Measurements from ENCODE around the gene ZMYND8.

ZMYND8 gene

GRCh38 chr20:47353692-47354463, 2.6 kb downstream of the ZMYND8 start:
- DNase-seq = peak in 3 of 14 donors; percentile 28 to 59 (median 41)

GRCh38 chr20:47353239-47353691, 3.2 kb downstream of the ZMYND8 start:
- DNase-seq = peak in 1 of 14 donors; percentile 47

GRCh38 chr20:47352332-47353238, 3.9 kb downstream of the ZMYND8 start:
- DNase-seq = peak in 12 of 14 donors; percentile 5 to 90 (median 70)

GRCh38 chr20:47351643-47352331, 4.7 kb downstream of the ZMYND8 start:
- DNase-seq = peak in 7 of 14 donors; percentile 22 to 80 (median 68)

- peak in 1 of 14 donors; percentile 60 for DNase-seq
Observed at GRCh38 chr20:47350691-47351545, 5.6 kb downstream of the ZMYND8 start.

- DNase-seq = no peak
Observed at GRCh38 chr20:47350181-47350550, 6.3 kb downstream of the ZMYND8 start.

- peak in 1 of 14 donors; percentile 44 for DNase-seq
Observed at GRCh38 chr20:47349365-47350180, 6.9 kb downstream of the ZMYND8 start.

- DNase-seq = peak in 2 of 14 donors; percentile 42 to 59
Observed at GRCh38 chr20:47348539-47349142, 7.9 kb downstream of the ZMYND8 start.

GRCh38 chr20:47347661-47348435, 8.7 kb downstream of the ZMYND8 start:
- DNase-seq = no peak

- DNase-seq = no peak
Observed at GRCh38 chr20:47346172-47346571, 10.3 kb downstream of the ZMYND8 start.

- DNase-seq = no peak
Observed at GRCh38 chr20:47345214-47345613, 11.3 kb downstream of the ZMYND8 start.

GRCh38 chr20:47343007-47343472, 13.5 kb downstream of the ZMYND8 start:
- DNase-seq = no peak

GRCh38 chr20:47338131-47338628, 18.3 kb downstream of the ZMYND8 start:
- no peak for DNase-seq

- no peak for DNase-seq
Observed at GRCh38 chr20:47337413-47337812, 19.1 kb downstream of the ZMYND8 start.

GRCh38 chr20:47336129-47336754, 20.3 kb downstream of the ZMYND8 start:
- DNase-seq = peak in 11 of 14 donors; percentile 26 to 84 (median 66)

GRCh38 chr20:47335251-47336128, 21.0 kb downstream of the ZMYND8 start:
- peak in 1 of 14 donors; percentile 62 for DNase-seq

- DNase-seq = peak in 1 of 14 donors; percentile 29
Observed at GRCh38 chr20:47334022-47334551, 22.4 kb downstream of the ZMYND8 start.
